ENCODE results near the gene FOXK1.

The FOXK1 gene

GRCh38 chr7:4689151-4689550, 7.1 kb downstream of the FOXK1 start:
- Histone ChIP-seq H4K8ac (ENCODE audit: low read depth, low read length) (no peak overlapping the region), H3K36me3 (replicated peaks in 1 of 2; ENCODE audit: control insufficient read depth in 2 of 2, insufficient read depth in 2 of 2, low read length in 2 of 2) (peaks cover 0 to 30% of the 10 kb centered on the region in 2 donors), H3K4me2 (ENCODE audit: insufficient read depth, low read length, poor library complexity, severe bottlenecking) (no peak overlapping the region), H3K27ac (replicated peaks; ENCODE audit: low read length) (no peak overlapping the region), H2BK120ac (ENCODE audit: low read depth, low read length) (no peak overlapping the region), H4K91ac (ENCODE audit: low read depth, low read length, poor library complexity) (no peak overlapping the region), H3K27me3 (ENCODE audit: control insufficient read depth in 3 of 3, insufficient read depth in 3 of 3, low read depth in 1 of 3, low read length in 3 of 3) (no peaks in the 10 kb centered on the region), H2AFZ (ENCODE audit: low read length) (no peak overlapping the region), H3K14ac (ENCODE audit: low read length) (no peak overlapping the region), H3K23ac (ENCODE audit: low read depth, low read length, poor library complexity) (no peak overlapping the region), H2BK5ac (ENCODE audit: low read length) (no peak overlapping the region), H3K4me1 (ENCODE audit: control insufficient read depth in 2 of 2, insufficient read depth in 1 of 2, low read depth in 1 of 2, low read length in 2 of 2) (peaks cover 4% of the 10 kb centered on the region in 2 donors), H3K4me3 (ENCODE audit: low read length in 2 of 2) (no peak overlapping the region), H3K9ac (ENCODE audit: low read depth, low read length, poor library complexity) (no peak overlapping the region), H2AK5ac (ENCODE audit: low read depth, low read length) (no peak overlapping the region), H3K18ac (ENCODE audit: low read length) (no peak overlapping the region), H2BK12ac (ENCODE audit: low read length) (no peak overlapping the region), H3K9me3 (replicated peaks in 1 of 2; ENCODE audit: control insufficient read depth in 2 of 2, insufficient read depth in 1 of 2, low read depth in 1 of 2, low read length in 2 of 2) (no peaks in the 10 kb centered on the region), H3K4ac (ENCODE audit: low read length) (no peak overlapping the region), H3K79me1 (ENCODE audit: low read depth, low read length) (peaks cover 10% of the 10 kb centered on the region), H2BK15ac (ENCODE audit: low read length) (no peak overlapping the region)
- DNase-seq (ENCODE audit: low spot score): no peak
- no CpG with 5 or more reads among the region's 12 CpGs for WGBS, 2 donors (ENCODE audit: extremely low coverage in 2 of 2, insufficient read length in 2 of 2, insufficient replicate concordance in 1 of 2)

- H3K14ac ChIP-seq (ENCODE audit: low read length): no peak overlapping the region
- peaks cover 10% of the 10 kb centered on the region for H3K79me1 ChIP-seq (ENCODE audit: low read depth, low read length)
- H2BK12ac ChIP-seq (ENCODE audit: low read length): no peak overlapping the region
- no peaks in the 10 kb centered on the region for H3K27me3 ChIP-seq (ENCODE audit: control insufficient read depth in 3 of 3, insufficient read depth in 3 of 3, low read depth in 1 of 3, low read length in 3 of 3)
- H2AK5ac ChIP-seq (ENCODE audit: low read depth, low read length): no peak overlapping the region
- no peak overlapping the region for H4K91ac ChIP-seq (ENCODE audit: low read depth, low read length, poor library complexity)
- no peak overlapping the region for H3K18ac ChIP-seq (ENCODE audit: low read length)
- no peak overlapping the region for H3K4me2 ChIP-seq (ENCODE audit: insufficient read depth, low read length, poor library complexity, severe bottlenecking)
- H3K9me3 ChIP-seq (replicated peaks in 1 of 2; ENCODE audit: control insufficient read depth in 2 of 2, insufficient read depth in 1 of 2, low read depth in 1 of 2, low read length in 2 of 2): no peaks in the 10 kb centered on the region
- H3K4me3 ChIP-seq (ENCODE audit: low read length in 2 of 2): no peak overlapping the region
- no peak for DNase-seq (ENCODE audit: low spot score)
- H3K4ac ChIP-seq (ENCODE audit: low read length): no peak overlapping the region
- no peak overlapping the region for H2AFZ ChIP-seq (ENCODE audit: low read length)
- H2BK5ac ChIP-seq (ENCODE audit: low read length): no peak overlapping the region
- no peak overlapping the region for H3K27ac ChIP-seq (replicated peaks; ENCODE audit: low read length)
- no peak overlapping the region for H2BK120ac ChIP-seq (ENCODE audit: low read depth, low read length)
- peaks cover 0 to 4% of the 10 kb centered on the region in 2 donors for H3K4me1 ChIP-seq (ENCODE audit: control insufficient read depth in 2 of 2, insufficient read depth in 1 of 2, low read depth in 1 of 2, low read length in 2 of 2)
- H2BK15ac ChIP-seq (ENCODE audit: low read length): no peak overlapping the region
- no peak overlapping the region for H3K23ac ChIP-seq (ENCODE audit: low read depth, low read length, poor library complexity)
- H4K8ac ChIP-seq (ENCODE audit: low read depth, low read length): no peak overlapping the region
- no CpG with 5 or more reads among the region's 12 CpGs for WGBS, 2 donors (ENCODE audit: extremely low coverage in 2 of 2, insufficient read length in 2 of 2, insufficient replicate concordance in 1 of 2)
- H3K9ac ChIP-seq (ENCODE audit: low read depth, low read length, poor library complexity): no peak overlapping the region
- peaks cover 0 to 29% of the 10 kb centered on the region in 2 donors for H3K36me3 ChIP-seq (replicated peaks in 1 of 2; ENCODE audit: control insufficient read depth in 2 of 2, insufficient read depth in 2 of 2, low read length in 2 of 2)
Observed at GRCh38 chr7:4689668-4690067, 7.6 kb downstream of the FOXK1 start.

GRCh38 chr7:4690953-4691856, 9.1 kb downstream of the FOXK1 start:
- H3K36me3 ChIP-seq (replicated peaks in 1 of 2; ENCODE audit: control insufficient read depth in 2 of 2, insufficient read depth in 2 of 2, low read length in 2 of 2): peaks cover 0 to 28% of the 10 kb centered on the region in 2 donors
- no peak overlapping the region for H2BK5ac ChIP-seq (ENCODE audit: low read length)
- no peak for DNase-seq (ENCODE audit: low spot score)
- no peak overlapping the region for H3K4ac ChIP-seq (ENCODE audit: low read length)
- H4K8ac ChIP-seq (ENCODE audit: low read depth, low read length): no peak overlapping the region
- no peak overlapping the region for H2AFZ ChIP-seq (ENCODE audit: low read length)
- H4K91ac ChIP-seq (ENCODE audit: low read depth, low read length, poor library complexity): no peak overlapping the region
- WGBS, 2 donors (ENCODE audit: extremely low coverage in 2 of 2, insufficient read length in 2 of 2, insufficient replicate concordance in 1 of 2): no CpG with 5 or more reads among the region's 23 CpGs
- H3K4me2 ChIP-seq (ENCODE audit: insufficient read depth, low read length, poor library complexity, severe bottlenecking): no peak overlapping the region
- H3K23ac ChIP-seq (ENCODE audit: low read depth, low read length, poor library complexity): no peak overlapping the region
- H2BK15ac ChIP-seq (ENCODE audit: low read length): no peak overlapping the region
- no peaks in the 10 kb centered on the region for H3K27me3 ChIP-seq (ENCODE audit: control insufficient read depth in 3 of 3, insufficient read depth in 3 of 3, low read depth in 1 of 3, low read length in 3 of 3)
- no peak overlapping the region for H2BK120ac ChIP-seq (ENCODE audit: low read depth, low read length)
- H3K9ac ChIP-seq (ENCODE audit: low read depth, low read length, poor library complexity): no peak overlapping the region
- H2AK5ac ChIP-seq (ENCODE audit: low read depth, low read length): no peak overlapping the region
- no peak overlapping the region for H3K27ac ChIP-seq (replicated peaks; ENCODE audit: low read length)
- H3K79me1 ChIP-seq (ENCODE audit: low read depth, low read length): peaks cover 8% of the 10 kb centered on the region
- no peak overlapping the region for H2BK12ac ChIP-seq (ENCODE audit: low read length)
- no peak overlapping the region for H3K18ac ChIP-seq (ENCODE audit: low read length)
- no peak overlapping the region for H3K4me3 ChIP-seq (ENCODE audit: low read length in 2 of 2)
- peaks cover 0 to 4% of the 10 kb centered on the region in 2 donors for H3K4me1 ChIP-seq (ENCODE audit: control insufficient read depth in 2 of 2, insufficient read depth in 1 of 2, low read depth in 1 of 2, low read length in 2 of 2)
- no peaks in the 10 kb centered on the region for H3K9me3 ChIP-seq (replicated peaks in 1 of 2; ENCODE audit: control insufficient read depth in 2 of 2, insufficient read depth in 1 of 2, low read depth in 1 of 2, low read length in 2 of 2)
- H3K14ac ChIP-seq (ENCODE audit: low read length): no peak overlapping the region

- H2BK12ac ChIP-seq (ENCODE audit: low read length): no peak overlapping the region
- H3K4me1 ChIP-seq (ENCODE audit: control insufficient read depth in 2 of 2, insufficient read depth in 1 of 2, low read depth in 1 of 2, low read length in 2 of 2): peaks cover 0 to 4% of the 10 kb centered on the region in 2 donors
- no peak overlapping the region for H2AFZ ChIP-seq (ENCODE audit: low read length)
- no peak overlapping the region for H3K27ac ChIP-seq (replicated peaks; ENCODE audit: low read length)
- no peaks in the 10 kb centered on the region for H3K9me3 ChIP-seq (replicated peaks in 1 of 2; ENCODE audit: control insufficient read depth in 2 of 2, insufficient read depth in 1 of 2, low read depth in 1 of 2, low read length in 2 of 2)
- no peak overlapping the region for H3K4ac ChIP-seq (ENCODE audit: low read length)
- H3K27me3 ChIP-seq (ENCODE audit: control insufficient read depth in 3 of 3, insufficient read depth in 3 of 3, low read depth in 1 of 3, low read length in 3 of 3): no peaks in the 10 kb centered on the region
- peaks cover 10% of the 10 kb centered on the region for H3K79me1 ChIP-seq (ENCODE audit: low read depth, low read length)
- H3K18ac ChIP-seq (ENCODE audit: low read length): no peak overlapping the region
- H2AK5ac ChIP-seq (ENCODE audit: low read depth, low read length): no peak overlapping the region
- WGBS, 2 donors (ENCODE audit: extremely low coverage in 2 of 2, insufficient read length in 2 of 2, insufficient replicate concordance in 1 of 2): no CpG with 5 or more reads among the region's 5 CpGs
- DNase-seq (ENCODE audit: low spot score): no peak
- no peak overlapping the region for H3K9ac ChIP-seq (ENCODE audit: low read depth, low read length, poor library complexity)
- H2BK120ac ChIP-seq (ENCODE audit: low read depth, low read length): no peak overlapping the region
- H3K4me3 ChIP-seq (ENCODE audit: low read length in 2 of 2): no peak overlapping the region
- no peak overlapping the region for H4K91ac ChIP-seq (ENCODE audit: low read depth, low read length, poor library complexity)
- no peak overlapping the region for H3K14ac ChIP-seq (ENCODE audit: low read length)
- H3K4me2 ChIP-seq (ENCODE audit: insufficient read depth, low read length, poor library complexity, severe bottlenecking): no peak overlapping the region
- H3K36me3 ChIP-seq (replicated peaks in 1 of 2; ENCODE audit: control insufficient read depth in 2 of 2, insufficient read depth in 2 of 2, low read length in 2 of 2): peaks cover 0 to 24% of the 10 kb centered on the region in 2 donors
- no peak overlapping the region for H3K23ac ChIP-seq (ENCODE audit: low read depth, low read length, poor library complexity)
- H4K8ac ChIP-seq (ENCODE audit: low read depth, low read length): no peak overlapping the region
- no peak overlapping the region for H2BK5ac ChIP-seq (ENCODE audit: low read length)
- no peak overlapping the region for H2BK15ac ChIP-seq (ENCODE audit: low read length)
Observed at GRCh38 chr7:4692055-4692454, 10.0 kb downstream of the FOXK1 start.

All from neuronal stem cell (in vitro differentiated cells).